K562 treated with DMSO at 1 percent for 48 hours (cell line): Measurements from ENCODE around the gene ZNF143. TPM values are rescaled to one million over a fixed set of nuclear protein-coding genes. Genes with fewer than 3 reads are reported as not detected.

ENCODE experiments used
- total RNA-seq: library from RNA; unstranded; fragments of 300-600 nt; gene quantifications from 2 replicates; pipeline ENCODE4 v1.2.3, GENCODE V29; 2022; ENCODE audit warnings: low replicate concordance; ENCODE audit errors: extremely low read depth

The ZNF143 gene
- not detected in 2 replicates for total RNA-seq

DNA sequence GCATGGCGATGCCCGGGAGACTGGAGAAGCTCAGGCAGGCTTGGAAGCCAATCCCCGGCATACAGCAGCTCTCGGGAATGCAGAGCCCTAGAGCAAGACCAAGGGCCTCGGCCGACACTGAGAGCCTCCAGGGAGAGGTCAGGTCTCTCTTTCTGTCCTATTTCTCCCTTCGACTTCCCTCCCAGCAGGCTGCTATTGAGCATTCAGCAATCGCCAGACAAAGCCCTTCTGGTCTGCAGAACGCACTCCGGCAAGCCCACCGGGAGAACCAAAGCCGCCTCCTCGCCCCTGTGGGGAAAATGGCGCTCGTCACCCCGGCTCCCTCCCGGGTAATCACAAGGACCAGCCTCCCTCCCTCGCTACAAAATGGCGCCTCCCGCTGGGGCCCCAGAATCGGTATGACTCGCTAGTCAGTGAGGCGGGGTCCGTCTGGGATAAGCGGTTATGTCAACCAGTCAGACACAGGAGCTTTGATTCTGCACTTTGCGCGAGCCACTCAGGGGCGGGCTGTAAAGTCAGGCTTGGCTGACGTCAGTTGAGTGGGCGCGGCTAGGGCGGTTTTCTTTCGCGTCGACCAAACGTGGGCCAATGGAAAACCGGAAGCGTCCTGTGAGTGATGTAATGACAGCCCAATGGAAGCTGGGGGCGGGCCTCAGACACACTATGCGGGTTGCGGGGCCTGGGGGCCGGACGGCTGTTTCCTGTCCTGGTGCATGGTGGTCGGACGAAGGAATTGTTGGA, at the start of gene ZNF143:
Gene ZNF143 (plus strand): TSS at position 691 of the 741 bp plus-strand sequence. CDS start 10,297 bp downstream, outside the sequence.

DNA sequence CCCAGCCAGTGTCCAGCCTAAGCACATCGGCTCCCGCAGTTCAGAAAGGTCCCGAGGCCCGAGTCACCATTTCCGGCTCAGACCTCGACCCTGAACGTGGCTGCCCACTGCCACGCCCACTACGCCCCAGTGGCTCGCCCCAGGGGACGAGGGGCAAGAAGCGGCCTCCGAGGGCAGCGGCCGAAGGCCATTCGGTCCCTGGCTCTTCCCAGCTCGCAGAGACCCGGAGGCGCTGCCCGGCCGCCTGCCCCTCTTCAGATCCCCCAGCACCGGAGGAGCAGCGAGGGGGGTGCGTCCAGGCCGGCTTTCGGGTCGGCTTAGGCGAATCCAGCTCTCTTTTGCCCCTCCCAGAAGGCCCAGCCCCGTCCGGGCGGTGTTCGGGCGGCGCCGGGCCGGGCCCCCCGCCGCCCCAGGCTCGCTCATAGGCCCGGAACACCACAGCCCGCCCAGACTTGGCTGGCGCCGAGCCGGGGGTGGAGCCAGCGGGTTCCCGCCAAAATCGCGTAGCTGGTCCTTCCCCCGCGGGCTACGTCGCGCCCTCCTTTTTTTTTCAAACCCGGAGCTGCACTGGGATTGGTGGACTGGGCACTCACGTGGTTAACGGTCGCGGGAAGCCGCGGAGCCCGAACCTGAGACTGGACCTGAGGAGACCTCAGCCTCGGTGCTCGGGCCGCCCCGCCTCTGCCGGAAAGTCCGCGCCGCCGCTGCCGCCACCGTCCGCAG, 112.4 kb downstream of the ZNF143 start, which contains the start of gene WEE1:
Gene WEE1 (plus strand): TSS at position 619 of the 723 bp plus-strand sequence. CDS start 264 bp downstream, outside the sequence.

Other genes starting within 250 kb of the ZNF143 start
- not detected in 2 replicates for gene DENND5A, start 195.7 kb upstream of the ZNF143 start, total RNA-seq
- gene TMEM41B, start 146.4 kb upstream of the ZNF143 start, total RNA-seq: not detected in 2 replicates
- 75.4 TPM in 1 of 2 replicates, not detected in the other for gene IPO7, start 76.4 kb upstream of the ZNF143 start, total RNA-seq
- not detected in 2 replicates for gene WEE1, start 112.7 kb downstream of the ZNF143 start, total RNA-seq
- not detected in 2 replicates for gene SWAP70, start 203.1 kb downstream of the ZNF143 start, total RNA-seq